Eye (tissue), 1 donor: ENCODE results near the gene TMIE.

Source experiments
- DNase-seq: peaks from one replicate; pipeline ENCODE4 v3.0.0-alpha.2; 2015

The TMIE gene

DNA sequence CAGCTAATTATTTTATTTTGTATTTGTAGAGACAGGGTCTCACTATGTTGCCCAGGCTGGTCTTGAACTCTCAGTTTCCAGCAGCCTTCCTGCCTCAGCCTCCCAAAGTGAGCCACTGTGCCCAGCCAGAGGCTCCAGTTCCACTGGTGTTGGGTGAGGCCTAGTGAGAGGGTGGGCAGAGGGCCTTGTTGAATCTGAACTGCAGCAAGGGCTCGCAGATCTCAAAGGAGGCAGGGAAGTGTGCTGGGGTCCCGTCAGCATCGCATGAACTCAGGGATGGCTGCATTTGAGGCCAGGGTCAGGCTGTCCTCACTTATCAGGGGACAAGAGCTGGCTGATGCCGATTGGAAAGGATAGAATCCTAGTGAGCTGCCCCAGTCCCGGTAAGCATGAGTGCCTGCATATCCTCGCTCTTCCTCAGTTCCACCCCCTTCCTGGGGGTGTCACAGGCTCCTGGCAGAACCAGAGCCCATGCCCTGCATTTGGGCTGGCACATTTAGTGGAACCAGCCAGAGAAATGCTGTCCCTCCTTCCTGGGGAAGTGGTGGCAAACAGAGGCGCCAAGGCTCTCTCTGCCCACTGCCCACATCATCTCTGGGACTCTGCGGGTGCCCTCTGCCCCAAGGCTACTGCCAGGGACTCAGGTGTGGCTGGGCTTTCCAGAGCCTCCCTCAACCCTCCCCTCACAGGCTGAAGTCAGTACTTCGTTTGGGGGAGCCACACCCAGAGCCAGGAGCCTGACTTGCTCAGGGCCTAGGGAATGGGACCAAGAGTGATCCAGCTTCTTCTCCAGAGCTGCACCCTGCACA, 31.8 kb upstream of the TMIE start:
- DNase-seq: no peak

DNA sequence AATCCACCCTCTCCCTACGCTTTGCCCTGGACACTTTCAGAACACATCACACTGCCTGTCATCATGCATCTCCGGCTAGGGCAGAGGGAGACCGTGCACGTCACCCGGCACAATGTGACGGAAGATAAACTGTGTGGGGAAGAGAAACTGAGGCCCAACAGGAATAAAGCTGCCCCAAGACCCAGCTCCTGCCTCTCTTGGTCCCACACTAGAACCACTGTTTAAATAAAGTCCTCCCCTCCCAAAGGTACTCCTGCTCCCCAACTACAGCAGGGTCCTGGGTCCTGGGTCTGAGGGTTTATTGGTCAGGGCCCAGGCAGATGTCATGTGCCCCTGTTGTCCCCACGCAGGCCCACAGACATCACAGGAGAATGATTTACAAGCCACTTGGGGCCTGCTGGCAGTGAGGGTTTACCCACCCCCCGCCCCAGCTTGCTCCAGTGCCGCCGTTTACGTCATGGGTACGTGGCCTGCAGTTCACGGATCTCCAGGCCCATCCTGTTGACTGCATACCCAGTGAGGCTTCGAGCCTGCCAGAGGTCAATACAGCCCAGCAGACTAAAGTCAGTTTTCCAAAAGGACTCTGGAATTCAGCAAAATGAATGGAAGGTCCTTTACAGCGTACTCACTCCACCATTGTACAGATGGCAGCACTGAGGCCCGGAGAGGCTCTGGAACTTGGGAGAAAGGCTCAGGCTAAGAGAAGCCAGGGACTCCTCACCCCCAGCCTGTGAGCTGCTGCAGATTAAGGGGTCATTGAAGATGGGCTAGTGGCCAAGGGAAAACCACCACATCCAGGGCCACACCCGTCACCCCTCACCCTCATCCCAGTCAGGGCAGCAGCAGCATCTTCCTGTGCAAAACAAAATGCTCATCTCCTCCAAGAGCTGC, 30.9 kb upstream of the TMIE start:
- DNase-seq: no peak

DNA sequence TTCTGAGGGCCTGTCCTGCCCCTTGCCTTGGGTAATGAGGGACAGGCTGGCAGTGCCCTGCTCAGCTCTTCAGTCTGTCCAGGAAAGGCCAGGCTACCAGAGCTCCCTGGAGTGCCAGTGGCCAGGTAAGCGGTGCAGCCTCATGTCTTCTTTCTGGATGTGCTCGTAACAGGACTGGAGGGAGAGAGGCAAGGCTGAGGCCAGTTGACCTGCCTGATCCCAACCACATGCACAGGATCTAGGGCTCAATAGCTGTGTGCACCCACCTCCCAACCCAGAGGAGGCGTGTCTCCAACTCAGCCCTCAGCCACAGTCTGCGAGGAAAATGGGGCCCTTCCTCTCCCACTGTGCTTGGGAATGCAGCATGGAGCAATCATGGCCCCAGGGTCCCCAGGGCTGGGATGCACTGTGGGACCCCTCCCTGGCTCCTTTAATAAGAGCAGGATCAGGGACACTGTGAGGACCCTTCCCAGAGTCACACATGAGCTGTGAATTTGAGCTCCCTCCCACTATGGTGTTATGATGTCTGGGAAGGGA, 30.2 kb upstream of the TMIE start:
- DNase-seq: no peak

DNA sequence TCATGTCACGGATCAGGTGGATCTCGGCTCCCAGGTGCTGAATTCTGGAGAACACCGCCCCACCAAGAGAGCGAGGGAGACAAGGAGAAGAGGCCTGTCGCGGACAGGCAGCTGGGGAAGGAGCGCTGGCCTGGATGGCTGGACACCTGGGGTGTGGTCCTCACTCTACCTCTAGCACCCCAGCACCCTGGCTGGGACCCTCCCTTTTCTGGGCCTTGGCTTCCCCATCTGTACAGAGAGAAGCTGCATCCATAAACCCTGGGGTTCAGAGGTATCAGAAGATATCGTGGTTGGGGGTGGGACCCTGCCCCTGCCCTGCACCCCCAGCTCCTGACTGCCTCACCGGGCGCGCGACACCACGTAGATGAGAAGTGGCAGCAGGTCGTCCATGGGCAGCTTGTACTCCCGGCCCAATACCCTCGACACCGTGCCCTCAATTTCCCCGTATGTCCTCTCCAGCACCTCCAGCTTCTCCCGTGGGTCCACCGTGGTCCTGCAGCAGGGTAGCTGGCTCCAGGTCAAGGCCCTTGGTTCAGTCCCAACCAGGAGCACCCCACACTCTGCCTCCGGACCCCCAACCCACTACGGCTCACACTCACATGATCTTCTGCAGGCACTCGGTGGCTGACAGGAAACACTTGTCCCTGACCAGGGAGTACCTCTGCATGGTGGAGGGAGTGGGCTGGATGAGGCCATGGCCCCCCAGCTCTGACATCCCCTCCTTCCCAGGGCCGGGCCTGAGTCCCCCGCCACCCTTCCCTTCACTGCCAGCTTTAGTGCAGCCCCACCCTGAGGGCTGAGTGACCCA, 29.4 kb upstream of the TMIE start:
- DNase-seq: no peak

DNA sequence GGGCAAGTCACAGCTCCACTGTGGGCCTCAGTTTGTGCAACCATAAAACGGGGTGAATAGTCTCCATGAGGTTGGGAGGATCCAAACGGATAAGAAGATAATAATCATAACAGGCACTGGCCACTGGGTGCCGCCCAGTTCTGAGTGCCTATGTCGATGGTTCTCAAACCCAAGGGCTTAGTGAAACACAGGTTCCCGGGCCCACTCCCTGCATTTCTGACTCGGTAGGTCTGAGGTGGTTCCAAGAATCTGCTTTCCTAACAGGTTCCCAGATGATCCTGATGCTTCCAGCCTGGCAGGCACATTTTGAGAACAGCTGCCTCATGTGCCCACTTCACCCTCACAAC, 28.9 kb upstream of the TMIE start:
- no peak for DNase-seq

DNA sequence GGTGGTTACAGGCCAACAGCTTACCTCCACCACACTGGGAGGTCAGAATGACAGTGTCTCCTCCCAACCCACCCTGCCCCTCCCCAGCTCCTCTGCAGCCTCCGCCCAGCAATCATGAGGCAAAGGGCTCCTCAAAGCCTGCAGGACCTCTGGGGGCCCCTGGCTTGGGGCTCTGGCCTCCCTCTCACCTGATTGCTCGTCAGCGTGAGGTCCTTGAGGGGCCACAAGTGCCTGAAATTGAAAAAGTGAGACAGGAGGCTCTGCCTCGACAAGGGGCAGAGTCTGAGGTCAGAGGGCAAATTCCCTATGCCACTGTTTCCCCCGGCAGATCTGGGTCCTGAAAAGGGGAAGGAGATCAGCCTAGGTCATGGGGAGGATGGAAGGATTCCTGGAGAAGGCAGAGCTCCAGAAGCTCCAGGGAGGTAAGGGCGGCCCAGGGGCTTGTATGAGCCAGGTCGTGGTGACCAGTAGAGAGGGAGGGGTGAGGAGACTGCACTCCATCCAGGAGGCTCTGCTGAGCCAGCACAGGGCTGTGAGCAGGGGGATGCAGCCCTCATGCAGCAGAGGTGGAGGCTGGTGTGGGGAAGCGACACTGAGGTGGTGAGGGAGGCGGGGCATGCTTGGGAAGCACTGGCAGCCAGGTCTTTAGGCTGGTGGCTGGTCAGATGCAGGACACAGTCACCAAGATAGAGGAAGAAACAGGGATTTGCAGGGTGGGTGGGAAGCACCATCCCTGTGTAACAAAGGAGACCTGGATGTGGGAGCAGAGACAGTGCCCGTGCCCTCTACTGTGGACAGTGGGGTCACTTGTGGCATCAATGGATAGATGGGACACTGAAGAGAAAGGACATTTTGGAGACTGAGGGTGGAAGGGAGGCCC, 27.8 kb upstream of the TMIE start:
- DNase-seq: no peak

DNA sequence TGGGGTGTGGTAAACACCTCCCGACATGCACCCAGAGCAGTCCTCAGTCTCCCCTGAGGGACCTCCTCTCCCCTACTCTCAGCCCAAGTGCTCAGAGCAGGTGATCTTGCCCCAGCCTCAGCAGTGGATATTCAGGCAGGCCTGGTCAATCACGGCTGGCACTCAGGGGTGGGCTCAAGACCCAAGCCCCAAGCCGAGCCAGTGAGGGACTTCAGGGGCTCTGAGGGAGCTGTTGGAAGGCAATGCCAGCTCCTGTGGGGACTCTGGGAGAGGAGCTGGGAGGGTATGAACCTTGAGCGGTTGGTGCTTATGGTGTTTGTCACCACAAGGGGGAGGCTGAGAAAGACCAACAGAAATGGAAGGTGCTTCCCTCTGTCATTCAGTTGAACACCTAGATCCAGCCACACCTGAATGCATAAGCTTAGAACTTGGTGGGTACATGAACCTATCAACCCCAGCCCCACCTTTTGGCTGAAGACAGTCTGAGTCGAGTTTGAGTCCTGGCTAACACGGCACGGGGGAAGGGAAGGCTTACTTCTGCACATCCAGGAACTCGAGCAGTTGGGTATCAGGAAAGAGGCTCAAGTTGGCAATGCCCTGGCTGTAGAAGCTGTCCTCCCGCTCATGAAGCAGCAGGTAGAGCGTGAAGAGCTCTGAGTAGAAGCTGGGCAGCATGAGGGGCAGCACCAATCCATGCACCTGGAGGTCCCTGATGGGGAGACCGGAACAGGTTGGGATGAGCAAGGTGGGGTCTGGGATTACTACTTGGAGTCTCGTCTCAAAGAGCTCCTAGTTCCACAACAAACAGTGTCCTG, 27.0 kb upstream of the TMIE start:
- DNase-seq: no peak

DNA sequence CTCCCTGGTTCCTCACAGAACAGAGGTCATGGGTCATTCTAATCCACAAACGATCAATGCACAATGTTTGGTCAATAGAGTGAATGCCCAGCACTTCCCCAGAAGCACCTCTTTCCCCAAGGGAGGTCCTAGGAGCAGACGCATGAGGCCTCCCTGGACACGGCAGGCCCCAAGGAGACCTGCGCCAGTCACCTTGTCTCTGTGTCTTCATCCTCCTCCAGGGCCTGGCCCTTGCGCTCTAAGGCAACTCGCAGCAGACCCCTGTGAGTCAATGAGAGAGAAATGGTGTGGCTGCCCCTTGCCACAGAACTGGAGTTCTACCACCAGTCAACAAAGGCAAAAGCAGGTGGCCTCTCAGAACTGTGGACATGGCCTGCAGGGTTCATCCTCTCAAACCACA, 25.8 kb upstream of the TMIE start:
- no peak for DNase-seq

DNA sequence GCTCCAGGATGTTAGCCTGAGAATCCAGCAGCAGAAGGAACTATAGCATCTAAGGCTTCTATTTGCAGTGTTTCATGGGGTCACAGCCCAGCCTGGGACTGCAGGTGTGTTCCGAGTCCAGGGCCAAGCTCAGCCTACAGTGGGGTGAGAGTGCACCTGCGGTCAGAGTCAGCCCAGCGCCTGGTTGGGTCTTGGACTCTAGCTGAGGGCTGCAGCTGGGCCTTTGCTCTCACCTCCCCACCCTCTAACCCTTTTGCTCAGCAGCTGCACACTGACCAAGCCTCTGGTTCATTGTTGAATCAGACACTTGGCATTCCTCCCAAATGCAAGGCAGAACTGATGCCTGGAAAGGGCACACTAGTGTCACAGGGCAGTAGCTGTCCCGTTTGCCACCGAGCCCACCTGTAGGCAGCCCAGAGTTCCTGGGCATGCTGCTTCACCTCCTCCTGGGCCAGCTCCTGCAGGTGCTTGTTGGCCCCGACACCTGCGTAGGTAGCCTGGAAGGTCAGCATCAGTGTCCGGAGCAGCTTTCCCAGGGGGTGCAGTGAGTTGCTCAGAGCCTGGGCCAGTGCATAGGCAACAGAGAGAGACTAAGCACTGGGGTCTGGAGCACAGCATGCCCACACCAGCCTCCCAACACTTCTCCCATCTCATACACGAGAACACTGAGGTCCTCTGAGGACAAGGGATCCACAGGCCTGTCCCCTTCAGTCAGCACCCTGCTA, 25.2 kb upstream of the TMIE start:
- no peak for DNase-seq

DNA sequence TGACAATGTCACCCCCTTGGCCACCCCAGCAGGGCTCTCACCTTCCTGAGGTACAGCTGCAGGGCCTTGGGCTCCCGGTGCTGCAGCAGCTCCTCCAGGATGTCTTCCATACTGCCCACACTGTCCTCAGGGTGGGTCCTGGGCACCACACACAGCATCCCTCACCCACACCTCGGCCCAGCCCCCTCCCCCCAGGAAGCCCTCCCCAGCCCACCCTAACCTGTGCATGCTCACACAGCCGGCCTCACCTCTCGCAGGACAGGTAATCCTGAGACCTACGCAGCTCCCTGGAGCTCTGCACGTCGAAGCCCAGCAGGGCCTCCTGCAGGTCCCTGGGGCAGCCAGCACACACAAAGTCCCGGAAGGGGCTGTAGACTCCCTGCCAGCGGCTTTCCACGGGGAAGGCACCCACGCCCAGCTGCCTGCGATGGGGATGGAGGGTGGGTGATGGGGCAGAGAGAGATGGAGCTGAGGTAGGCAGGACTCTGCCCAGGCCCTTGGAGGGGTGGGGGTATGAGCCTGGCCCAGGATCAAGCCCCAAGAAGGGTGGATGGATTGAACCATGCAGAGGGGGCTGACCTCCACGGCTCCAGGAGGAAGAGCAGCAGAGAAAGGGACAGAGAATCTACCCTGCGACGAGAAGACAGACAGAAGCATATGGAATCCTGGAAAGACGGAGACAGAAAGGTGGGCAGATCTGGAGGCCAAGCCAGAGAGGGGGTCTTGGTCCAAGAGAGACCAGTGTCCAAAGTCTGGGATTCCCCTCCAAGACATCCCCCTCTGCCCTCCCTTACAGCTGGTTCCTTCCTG, 24.4 kb upstream of the TMIE start:
- no peak for DNase-seq

DNA sequence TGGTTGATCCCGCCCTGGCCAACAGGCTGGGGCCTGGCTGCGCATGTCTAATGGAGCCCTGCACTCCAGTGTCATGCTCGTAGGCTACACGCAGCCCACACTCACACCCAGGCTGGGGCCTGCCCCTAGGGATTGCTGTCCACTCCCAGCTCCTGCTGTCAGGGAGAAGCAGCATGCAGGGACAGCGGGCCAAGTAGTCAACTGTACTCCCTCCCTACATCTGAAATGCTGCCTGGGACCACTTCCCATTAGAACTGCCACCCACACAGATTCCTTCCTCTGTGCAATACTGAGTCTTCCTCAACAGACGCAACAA, 23.8 kb upstream of the TMIE start:
- no peak for DNase-seq

DNA sequence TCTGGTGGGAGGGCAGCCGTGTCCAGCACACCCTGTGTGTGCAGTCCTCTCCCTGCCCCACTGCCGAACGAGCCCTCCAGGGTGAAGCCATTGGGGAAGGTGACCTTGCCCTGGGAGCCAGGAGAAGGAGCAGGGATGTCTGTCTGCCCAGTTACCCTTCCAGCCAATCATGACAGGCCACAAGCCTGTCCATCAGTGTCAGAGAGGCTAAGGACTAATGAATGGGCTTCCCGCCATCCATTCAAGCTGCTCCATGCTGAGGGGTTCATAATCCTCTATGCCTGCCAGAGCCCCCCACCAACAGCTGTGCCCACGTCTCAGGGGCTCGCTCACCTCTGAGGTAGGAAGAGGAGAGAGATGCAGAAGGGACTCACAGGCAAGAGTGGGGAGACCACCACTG, 22.9 kb upstream of the TMIE start:
- no peak for DNase-seq

DNA sequence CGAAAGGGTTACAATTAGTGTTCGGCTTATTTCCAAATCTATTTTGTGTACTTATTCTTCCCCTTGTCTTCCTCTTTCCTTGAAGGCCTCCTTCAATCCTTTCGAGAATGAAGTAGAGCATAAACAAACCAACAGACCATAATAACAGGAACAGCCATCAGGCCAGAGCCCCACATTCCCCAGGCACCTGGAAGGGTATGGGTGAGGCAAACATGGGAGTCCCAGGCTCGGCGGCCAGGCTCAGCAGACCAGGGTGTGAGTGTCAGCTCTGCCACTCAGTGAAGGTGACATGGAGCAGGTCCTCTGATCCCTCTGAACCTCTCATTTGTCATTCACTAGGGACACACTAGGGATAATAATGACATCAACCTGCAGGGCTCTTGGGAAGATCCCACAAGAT, 21.5 kb upstream of the TMIE start:
- no peak for DNase-seq

DNA sequence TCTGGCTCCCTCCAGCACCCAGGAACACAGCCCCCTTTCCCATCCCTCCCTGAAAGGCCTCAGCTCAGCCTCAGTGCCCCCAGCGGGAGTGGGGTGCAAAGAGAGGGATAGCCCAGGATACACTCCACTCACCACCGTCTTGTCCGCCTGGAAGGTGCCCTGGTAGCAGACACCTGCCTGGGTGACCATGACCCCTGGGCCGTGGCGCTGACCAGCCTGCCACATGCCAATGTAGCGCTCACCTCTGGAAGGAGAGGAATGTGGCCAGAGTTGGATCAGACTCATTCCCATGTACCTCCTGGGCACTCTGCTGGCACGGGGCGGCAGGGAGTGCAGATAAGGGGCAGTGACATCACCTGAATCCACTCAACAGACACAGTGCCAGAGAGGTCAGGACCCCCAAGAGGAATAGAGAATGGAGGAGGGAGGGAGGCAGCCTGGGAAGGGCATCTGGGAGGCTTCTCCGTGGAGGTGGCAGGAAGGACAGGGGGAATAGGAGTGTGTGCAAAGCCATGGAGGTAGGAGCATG, 20.8 kb upstream of the TMIE start:
- no peak for DNase-seq

DNA sequence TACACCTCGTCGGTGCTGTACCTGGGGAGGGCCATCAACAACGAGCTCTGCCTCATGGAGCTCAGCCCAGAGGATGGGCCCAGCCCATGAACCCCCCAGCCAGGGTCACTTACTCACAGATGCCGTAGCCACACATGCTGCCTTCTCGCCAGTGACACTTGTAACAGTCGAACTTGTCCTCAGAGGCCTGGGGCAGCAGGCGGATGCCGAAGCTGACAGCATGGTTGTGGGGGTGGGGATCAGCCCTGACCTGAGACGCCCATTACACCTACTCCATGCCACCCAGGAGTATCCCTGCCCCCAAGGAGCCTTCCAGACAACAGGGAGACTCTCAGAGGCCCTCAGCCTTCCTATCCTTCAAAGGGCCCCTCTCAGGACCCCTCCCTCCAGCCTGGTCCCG, 19.8 kb upstream of the TMIE start:
- DNase-seq: no peak

DNA sequence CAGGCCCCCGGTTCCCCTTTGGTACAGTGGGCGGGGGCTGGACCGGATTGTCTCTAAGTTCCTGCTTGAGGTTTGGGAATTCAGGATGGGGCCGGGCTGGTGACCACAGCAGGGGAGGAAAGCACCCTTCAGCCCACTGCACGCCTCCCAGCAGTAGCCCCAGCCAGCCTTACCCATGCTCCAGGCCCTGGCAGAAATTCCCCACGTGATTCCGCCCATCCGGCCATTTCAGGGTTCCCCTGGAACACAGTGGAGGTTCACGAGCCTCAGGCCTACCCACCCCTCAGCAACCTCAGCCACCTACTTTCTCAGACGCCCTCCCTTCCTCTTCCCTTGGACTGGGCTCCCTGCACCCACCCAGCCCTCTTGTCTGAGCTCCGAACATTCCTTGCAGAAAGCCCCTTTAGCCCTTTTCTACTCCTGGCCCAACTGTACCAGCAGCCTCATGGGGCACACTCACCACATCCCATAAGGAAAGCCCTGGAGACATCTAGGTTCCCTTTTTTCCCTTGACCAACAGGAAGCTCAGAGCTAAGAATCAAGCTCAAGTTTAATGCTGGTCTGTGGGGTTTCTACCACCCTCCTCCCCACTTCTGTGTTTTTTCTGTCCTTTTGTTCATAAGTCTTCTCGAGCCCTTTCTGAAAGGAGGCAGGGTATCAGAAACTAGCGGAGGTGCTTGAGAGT, 19.2 kb upstream of the TMIE start:
- DNase-seq: no peak

DNA sequence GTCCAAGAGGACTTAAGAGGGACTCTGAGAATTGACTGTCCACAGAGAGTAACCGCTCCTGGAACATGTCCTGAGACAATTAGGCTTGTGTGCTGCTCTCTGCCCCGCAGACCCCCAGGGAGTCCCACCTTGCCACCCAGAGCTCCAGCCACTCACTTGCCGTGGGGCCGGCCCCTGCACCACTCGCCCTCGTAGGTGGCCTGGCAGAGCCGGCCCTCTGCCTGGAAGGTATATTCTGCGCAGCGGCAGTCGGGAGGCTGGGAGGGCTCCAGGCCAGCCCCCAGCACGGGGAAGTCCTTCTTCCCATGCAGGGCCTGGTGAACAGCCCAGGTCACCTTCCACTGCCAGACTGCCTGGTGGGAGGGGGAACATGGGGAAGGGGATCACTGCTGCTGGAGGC, 18.2 kb upstream of the TMIE start:
- no peak for DNase-seq

DNA sequence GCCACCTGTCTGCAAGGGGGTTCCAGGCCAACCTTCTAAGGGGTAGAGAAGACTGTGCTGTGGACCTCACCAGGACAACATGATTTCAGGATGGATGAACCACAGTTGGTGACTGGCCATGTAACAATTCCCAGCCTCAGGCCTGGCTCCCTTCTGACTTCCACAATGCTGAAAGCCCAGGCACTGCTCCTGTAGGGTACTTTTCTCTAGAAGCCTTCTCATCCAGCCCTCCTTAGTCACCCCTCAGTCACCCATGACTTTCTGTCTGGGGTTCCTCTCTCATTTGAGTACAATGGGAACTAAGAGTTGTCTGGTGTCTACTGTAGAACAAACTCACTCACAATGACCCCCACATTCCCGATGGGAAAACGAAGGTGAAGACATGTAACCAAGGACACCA, 16.3 kb upstream of the TMIE start:
- no peak for DNase-seq

DNA sequence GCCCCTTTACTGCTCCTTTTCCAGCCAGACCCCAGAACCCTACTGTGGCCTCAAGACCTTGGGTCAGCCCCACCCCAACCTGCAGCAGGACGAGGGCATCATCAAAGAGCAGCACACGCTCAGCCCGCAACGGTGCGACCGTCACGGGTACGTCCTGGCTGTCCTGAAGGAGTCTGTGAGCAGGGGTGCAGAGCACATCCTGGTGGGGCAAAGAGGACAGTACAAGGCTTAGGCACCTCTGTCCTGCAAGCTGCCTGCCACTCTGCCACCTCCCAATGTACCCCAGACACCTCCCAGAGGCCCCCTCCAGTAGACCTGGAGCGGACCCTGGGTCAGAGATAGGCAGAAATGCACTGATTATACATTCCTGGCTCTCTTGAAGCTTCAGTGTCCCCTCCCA, 15.7 kb upstream of the TMIE start:
- no peak for DNase-seq
